HFF-Myc (cell line): ENCODE data around the gene DGKG.
A peak's percentile ranks its signal among the peaks of the same experiment; 100 is the strongest.

Experiments
- DNase-seq: peaks from one replicate; pipeline ENCODE4 v3.0.0-alpha.2; 2011; ENCODE audit warnings: low read depth; ENCODE audit errors: extremely low read depth
- H3K4me3 ChIP-seq: replicated peaks from 2 replicates; pipeline ENCODE4 v1.5.1; 2011; ENCODE audit warnings: low read depth, mild to moderate bottlenecking, control low read depth, low read length
- TF ChIP-seq, protein P1 (sequence below): IDR thresholded peaks from 2 replicates; pipeline ENCODE4 v1.5.1; 2012; ENCODE audit warnings: mild to moderate bottlenecking, low read depth, low read length, control low read depth; ENCODE audit errors: missing control alignments

Gene DGKG

GRCh38 chr3:186241910-186242821, 119.9 kb downstream of the DGKG start:
- no peak for DNase-seq
- no peak overlapping the region for H3K4me3 ChIP-seq
- TF ChIP-seq, protein P1, sequence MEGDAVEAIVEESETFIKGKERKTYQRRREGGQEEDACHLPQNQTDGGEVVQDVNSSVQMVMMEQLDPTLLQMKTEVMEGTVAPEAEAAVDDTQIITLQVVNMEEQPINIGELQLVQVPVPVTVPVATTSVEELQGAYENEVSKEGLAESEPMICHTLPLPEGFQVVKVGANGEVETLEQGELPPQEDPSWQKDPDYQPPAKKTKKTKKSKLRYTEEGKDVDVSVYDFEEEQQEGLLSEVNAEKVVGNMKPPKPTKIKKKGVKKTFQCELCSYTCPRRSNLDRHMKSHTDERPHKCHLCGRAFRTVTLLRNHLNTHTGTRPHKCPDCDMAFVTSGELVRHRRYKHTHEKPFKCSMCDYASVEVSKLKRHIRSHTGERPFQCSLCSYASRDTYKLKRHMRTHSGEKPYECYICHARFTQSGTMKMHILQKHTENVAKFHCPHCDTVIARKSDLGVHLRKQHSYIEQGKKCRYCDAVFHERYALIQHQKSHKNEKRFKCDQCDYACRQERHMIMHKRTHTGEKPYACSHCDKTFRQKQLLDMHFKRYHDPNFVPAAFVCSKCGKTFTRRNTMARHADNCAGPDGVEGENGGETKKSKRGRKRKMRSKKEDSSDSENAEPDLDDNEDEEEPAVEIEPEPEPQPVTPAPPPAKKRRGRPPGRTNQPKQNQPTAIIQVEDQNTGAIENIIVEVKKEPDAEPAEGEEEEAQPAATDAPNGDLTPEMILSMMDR: peak; percentile 52

- TF ChIP-seq, protein P1: no peak
- no peak for DNase-seq
- H3K4me3 ChIP-seq: no peak overlapping the region
These were observed 122.7 kb downstream of the DGKG start for GRCh38 chr3:186239321-186239720.

DNA sequence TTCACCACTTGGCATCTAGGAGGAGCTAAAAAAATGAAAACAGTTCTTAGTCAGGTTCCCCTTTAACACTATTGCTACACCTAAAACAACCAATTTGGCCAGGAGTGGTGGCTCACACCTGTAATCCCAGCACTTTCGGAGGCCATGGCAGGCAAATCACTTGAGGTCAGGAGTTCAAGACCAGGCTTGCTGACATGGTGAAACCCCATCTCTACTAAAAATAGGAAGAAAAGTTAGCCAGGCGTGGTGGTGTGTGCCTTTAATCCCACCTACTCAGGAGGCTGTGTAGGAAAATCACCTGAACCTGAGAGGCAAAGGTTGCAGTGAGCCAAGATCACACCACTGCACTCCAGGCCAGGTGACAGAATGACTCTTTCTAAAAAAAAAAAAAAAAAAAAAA, 124.1 kb downstream of the DGKG start:
- DNase-seq: no peak
- H3K4me3 ChIP-seq: no peak overlapping the region
- TF ChIP-seq, protein P1: no peak

DNA sequence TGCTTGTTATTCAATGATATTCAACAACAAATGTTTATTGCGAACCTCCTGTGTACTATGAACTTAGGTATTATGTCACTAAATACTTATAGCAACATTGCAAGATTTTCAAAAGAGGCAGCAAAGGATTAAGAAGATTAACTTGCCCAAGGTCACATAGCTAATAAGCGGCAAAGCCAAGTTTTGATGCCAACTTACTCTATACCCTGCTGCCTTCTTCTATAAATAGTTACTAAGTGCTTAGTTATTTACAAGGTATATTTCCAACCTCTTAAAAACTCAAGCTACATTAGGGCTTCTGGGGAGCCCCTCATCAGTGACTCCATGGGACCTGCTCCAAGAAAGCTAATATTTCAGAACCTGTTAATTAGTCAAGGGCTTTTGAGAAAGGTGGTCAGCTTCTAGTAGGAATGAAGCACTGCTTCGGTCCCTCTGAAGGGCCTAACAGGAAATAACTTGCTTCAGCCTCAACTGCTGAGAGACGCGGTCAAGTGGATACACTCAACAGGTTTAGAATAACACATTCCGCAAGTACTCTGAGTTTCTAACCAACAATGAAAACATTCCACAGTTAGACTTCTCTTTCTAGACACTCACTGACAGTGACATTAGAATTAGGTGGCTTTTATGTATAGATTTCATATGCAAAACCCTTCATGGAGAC, 125.5 kb downstream of the DGKG start:
- TF ChIP-seq, protein P1: no peak
- H3K4me3 ChIP-seq: no peak overlapping the region
- DNase-seq: no peak

- H3K4me3 ChIP-seq: no peak overlapping the region
- TF ChIP-seq, protein P1: no peak
- no peak for DNase-seq
These were observed 126.5 kb downstream of the DGKG start for GRCh38 chr3:186235554-186235953.

DNA sequence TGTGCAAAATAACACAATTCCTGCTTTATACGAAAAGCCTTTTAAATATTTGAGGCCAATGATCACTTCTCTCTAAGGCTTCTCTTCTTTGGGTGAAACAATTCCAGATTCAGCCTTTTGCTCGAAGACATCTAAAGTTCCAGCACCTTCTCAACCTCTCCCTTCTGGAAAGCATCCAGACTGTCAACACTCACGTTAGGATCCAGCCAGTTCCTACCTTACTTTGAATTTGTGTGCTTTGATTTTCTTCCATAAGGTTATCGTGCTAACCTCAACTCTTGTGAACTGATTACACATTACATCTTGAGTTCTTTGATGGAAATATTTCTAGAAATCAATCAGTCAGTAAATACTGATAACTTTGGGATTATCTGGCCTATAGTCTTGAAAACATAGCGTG, 127.9 kb downstream of the DGKG start:
- TF ChIP-seq, protein P1: no peak
- no peak for DNase-seq
- no peak overlapping the region for H3K4me3 ChIP-seq
